Cerebellar cortex (tissue), 1 donor: ENCODE results near the gene PARS2.
"Not testable (repeated sequence)": the region's sequence is repeated elsewhere in the genome, so short reads cannot be mapped to it uniquely, and the experiment has no call there.

Experiments
- DNase-seq: peaks from one replicate; pipeline ENCODE4 v3.0.0-alpha.2; 2015; ENCODE audit warnings: low spot score

The PARS2 gene

DNA sequence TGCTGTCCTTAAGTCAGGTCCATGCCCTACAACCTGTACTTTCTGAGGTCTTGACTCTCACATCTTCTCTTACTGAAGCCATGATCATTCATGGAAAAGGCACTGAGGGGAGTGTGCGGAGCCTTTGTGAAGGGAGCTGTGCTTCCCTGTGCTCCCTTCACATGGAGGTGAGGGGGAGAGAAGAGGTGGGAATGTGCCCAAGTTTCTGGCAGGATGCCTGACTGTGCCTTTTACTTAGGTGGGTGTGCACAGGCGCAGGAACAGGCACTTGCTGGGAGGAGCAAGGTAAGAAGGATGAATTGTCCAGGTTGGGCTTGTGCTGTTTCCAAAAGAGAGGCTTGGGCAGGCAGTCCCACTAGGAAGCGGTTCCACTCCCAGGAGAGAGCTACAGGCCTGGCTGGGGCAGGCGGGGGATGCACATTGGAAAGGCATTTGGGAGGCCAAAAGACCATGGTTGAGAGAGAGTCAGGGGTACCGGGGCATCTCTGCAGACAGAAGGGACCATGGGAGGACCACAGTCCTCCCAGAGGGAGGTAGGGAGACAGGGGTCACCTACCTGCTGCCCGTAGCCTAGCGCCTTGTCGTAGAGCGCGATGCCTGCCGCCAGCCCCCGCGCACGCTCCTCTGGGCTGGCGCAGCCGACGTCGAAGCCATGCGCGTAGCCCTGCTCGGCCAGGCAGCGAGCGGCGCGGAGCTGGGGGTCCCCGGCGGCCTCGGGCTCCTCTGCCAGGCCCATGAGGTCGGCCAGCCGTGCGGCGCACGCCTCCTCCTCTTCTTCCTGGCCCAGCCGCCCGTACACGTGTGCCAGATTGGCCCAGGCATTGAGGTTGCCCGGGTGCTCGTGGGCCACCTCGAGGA lies 35.9 kb upstream of the PARS2 start:
- DNase-seq: no peak

DNA sequence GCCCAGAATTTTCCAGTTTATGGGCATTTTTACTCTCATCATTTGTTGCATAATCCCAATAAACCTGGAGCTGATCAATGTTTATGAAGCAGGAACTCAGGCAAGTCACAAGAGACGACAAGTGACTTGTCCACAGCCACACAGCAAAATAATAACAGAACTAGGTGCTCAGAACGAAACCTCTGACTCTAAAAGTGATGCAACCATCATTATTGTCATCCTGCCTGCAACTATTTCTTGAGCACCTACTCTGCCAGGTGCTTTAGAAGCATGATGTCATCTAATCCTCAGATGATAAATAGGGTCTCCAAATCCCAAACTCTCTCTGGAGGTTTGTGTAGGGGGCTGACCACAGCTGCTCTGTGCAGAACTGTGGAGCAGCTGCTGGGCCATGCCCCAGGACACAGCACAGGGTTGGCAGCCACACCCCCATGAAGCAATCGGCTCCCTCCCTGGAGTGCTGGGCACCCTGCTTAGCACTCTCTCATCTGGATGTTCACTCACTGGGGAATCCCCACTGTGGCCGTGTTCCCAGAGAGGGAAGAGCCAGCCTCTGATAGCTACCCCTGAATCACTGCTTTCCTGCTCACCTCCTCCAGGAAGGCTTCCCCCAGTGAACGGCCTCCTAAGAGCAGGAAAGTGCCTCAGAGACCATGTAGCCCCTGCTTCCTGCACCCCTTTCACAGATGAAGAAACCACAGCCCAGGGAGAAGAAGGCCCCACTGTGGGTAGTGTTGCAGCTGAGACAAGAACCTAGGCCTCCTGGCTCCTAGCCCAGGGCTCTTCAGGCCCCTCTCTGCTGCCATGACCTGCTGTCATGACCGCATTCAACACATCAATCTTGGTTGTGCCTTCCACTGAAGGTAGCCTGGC lies 34.7 kb upstream of the PARS2 start:
- DNase-seq: no peak

DNA sequence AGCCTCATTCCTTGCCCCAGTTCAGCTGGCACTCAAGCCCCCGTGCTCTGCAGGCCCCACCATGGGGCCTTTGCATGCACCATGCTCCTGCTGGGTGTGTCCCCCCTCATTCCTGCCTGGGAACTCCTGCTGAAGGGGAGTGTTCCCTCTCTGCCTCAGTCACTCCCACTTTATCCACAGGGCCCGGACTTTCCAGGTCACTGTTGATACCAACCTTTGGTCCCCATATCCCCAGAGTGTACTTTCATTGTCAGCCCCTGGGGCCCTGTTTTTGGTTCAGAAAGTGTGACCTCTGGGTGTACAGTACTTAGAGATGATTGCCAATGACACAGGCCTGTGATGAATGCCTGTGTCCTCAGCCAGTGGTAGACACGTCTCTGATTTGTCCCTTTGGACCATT lies 33.9 kb upstream of the PARS2 start:
- DNase-seq: no peak

DNA sequence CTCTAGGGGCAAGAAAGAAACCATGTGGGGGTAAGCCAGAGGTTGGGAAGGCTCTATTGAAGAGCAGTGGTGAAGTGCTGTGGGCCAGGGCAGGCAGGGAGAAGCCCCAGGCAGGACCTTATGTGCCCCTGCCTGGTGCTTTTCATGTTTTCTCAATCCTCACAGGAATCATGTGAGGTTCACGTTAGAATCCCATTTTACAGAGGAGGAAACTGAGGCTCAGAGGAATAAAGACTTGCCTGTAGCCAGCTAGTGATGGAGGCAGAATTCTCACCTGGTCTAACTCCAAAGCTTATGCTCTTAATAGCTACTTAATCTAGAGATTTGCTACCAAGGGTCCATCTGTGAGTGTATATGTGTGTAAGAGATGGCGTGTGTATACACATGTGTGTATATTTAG lies 32.6 kb upstream of the PARS2 start:
- DNase-seq: no peak

DNA sequence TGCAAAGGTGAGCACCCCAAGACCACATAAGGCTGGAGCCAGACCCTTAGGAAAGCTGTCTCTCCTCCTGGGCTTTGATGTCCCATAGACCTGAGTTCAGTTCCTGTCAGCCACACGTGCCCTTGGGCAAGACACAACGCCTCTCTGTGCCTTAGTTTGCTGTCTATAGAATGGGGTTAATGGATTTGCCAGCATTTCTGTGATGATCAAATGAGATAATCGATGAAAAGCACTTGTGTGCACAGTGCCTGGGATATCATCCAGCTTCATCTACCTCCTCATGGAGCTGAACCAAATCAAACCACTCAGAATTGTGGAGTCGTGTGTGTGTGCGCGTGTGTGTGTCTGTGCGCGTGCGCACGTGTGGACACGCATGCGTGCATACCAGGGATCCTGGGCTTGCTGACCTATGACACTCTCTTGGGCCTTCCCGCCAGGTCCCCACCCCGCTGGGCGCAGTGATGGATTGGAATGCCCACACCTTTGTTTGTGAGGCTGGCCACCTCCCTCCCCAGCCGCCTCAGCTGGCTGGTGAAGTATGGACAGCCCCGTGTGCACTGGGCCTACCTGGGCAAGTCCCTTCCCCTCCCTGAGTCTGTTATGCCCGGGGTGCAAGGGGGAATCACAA lies 31.6 kb upstream of the PARS2 start:
- no peak for DNase-seq

DNA sequence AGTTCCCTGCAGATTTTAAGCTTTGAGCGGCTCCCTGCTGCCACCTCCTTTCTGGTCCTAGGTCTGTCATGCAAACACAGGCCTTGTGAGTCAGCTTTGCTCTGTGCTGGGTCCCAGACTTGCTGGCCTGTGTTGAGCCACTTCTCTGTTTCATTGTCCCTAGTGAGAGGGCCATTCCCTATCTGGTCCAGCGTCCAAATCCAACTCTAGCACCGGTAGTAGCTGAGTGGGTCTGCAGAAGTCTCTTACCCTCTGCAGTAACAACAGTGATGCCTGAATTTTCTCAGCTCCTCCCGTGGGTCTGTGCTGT lies 31.0 kb upstream of the PARS2 start:
- DNase-seq: no peak

DNA sequence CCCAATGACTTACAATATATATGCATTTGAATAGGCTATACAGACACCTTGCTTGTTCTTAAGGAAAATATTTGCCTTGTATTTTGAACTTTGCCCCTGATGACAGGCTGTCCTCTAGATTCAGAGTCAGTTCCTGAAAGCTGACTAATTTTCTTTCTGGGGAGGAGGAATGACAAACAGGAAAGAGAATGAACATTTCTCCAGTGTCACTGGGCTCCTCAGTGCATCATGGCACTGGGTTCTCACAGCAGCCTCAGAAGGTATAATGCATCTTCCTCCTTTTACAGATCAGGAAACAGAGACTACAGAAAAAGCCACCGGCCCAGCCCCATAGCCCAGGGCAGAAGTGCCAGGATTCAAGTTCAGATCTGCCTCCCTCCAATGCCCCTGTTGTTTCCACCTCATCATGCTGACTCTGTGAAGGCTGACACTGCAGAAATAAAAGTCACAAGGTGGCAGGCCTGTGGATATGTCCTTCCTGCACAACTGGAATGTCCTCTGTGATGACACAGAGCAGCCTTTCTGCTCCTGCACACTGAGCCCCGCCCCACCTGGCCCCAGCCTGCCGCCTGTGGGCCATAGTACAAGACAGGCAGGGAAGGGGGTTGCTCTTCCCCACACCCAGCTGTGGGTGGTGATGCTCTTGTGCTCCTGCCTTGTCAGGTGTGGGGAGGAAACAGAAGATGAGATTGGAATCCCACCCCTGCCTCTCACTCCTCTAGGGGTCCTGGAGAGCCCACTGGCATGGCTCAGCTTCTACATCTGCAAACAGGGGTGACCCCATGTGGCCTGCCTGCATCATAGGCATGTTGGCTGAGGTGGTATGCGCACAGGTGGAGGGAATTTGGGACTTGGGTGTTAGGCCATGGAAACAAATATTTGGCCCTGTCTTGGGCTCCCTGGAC lies 30.4 kb upstream of the PARS2 start:
- DNase-seq: no peak

DNA sequence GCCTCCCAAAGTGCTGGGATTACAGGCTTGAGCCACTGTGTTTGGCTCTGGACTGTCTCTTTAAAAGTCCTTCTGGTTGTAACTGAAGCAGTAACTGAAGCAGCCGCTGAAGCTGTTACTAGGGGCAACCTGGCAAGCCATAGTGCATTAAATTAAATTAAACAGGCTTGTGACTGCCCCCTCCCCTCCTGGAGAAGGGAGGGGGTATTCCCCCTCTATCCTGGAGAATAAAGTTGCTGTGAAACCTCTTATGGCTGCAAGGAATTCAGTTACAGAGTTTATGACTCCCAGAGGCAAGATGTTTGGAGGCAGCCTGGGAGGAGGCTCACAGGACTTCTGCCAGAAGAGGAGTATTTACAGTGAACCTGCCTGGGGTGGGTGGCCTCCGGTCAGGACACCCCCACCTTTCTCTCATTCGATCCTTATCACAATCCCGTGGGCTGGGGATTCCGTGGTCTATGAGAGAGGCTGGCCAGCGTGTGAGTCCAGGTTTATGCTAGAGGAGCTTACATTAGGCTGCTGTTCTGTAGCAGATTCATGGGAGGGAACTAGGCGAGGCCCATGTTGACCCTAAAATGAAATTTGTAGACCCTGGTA lies 28.5 kb upstream of the PARS2 start:
- no peak for DNase-seq

DNA sequence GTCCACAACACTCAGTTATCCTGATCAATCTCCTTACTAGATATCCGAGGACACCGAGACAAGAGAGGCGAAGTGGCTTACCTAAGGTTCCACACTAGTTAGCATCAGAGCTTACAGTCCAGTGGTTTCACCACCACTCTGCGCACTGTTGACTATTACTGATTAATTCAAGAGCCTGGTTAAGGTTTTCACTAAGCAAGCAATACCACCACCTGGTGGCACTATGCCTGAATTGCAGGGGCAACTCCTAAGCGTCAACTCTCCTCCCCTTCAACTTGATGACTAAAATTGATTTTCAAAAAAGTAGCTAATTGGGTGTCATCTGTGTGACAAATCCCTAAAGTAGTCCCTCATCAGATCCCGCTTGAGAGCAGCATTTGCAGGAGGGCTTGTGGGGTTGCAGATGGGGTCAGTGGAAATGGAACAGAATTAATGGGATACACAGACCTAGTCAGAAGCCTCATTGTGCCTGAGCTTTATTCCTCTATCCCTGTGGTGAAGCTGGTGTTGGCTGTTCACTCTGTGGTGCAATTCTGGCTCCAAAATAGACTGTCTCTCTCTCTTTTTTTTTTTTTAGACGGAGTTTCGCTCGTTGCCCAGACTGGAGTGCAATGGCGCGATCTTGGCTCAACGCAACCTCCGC lies 27.7 kb upstream of the PARS2 start:
- DNase-seq: peak; percentile 28

DNA sequence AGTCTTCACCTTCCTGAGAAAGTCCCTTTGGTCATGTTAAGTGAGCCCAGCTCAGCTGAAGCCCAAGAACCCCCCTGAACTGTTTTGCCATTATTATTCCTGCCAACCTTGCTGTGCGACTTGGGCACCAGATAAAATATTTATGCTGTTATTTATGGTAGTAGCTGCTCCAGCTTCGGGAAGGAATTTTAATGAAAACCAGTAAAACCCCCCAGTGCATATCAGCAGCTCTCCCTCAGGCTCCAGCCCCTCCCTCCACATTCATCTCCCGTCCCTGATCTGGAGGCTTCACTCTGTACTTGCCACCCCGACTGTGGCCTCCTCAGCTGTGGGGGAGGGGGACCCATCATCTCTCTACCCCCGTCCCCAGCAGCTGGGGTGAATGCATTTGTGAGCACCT lies 24.1 kb upstream of the PARS2 start:
- no peak for DNase-seq

DNA sequence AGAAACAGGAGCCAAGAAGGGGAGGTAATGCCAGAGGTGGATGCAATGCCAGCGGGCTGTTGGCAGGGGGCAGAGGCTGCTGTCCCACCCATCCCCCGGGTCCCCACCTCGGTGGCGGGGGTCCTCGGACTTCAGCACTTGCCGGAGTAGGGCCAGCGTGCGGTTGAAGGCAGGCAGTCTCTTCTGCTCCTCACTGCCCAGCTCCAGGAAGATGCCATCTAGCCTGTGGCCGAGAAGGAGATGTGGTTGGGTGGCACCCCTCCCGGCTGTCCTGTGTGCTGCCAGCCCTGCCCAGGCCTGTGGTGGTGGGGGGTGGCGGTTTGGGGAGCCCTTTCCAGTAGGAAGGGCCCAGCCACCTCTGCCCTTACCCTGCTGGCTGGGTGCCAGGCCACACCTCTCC lies 23.3 kb upstream of the PARS2 start:
- DNase-seq: no peak

DNA sequence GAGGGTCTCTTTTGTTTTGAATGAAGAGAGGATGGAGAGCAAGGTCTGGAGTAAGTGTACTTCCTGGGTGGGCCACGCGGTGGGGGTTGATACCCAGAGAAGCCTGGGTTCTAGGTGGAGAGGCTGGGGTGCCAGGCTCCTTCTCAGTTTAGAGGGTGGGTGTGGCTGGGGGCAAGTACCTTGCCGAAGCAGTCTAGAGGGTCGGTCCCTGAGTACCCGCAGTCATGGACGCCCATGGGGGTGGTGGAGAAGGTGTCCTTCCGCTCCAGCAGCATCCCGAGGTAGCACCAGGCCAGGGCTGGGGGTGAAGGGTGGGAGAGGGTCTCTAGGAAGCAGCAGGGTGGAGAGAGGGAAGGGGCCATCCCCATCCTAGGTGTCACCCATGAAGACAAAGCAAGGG lies 22.5 kb upstream of the PARS2 start:
- no peak for DNase-seq

DNA sequence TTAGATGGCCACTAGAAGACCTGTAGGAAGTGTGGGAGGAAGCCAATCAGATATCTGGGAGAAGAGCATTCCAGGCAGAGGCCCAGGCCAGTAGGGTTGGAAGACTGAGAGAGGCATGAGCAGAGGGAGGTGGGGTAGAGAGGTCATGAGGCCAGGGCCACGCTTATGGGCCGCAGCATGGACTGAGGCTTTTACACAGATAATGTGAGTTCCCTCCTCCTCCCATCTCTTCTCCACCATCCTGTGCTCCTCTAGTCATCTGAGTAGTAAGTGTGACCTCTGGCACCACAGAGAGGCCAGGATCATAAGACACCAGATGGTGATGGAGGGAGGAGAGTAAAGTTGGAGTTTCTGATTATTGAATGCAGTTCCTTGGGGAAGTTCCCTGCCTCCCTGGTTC lies 19.7 kb upstream of the PARS2 start:
- no peak for DNase-seq

DNA sequence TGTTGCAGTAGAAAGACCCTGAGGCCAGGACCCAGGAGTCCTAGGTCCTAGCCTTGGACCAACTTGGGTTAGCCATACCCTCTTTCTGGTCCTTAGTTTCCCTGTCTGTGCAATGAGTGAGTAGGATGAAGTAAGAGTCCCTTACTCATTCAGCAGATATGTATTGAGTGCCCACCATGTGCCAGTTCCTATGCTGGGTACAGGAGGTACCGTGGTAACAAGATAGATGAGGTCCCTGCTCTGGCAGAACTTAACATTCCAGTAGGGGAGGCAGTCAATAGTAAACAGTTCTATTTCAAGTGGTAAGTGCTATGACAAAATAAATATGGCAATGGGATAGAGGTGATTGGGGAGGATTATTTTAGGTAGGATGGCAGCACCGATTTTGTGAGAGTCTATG lies 18.3 kb upstream of the PARS2 start:
- no peak for DNase-seq

DNA sequence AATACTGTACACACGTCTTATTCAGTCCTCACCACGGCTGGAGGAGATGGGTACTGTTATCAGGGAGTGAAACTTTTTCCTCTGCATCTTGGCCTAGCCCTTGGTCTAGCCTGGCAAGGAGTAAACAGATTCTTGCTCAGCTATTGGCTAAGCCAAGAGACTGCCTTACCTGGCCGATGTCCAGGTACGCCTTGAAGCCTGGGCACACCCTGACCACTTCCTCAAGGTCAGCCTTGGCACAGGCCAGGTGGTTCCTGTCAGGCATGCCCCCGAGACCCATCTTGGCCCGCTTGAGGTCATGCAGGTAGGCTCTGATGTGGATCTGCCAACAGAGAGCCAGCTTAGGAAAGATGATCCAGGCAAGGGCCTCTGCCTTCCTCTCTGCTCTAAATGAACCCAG lies 17.8 kb upstream of the PARS2 start:
- DNase-seq: no peak

DNA sequence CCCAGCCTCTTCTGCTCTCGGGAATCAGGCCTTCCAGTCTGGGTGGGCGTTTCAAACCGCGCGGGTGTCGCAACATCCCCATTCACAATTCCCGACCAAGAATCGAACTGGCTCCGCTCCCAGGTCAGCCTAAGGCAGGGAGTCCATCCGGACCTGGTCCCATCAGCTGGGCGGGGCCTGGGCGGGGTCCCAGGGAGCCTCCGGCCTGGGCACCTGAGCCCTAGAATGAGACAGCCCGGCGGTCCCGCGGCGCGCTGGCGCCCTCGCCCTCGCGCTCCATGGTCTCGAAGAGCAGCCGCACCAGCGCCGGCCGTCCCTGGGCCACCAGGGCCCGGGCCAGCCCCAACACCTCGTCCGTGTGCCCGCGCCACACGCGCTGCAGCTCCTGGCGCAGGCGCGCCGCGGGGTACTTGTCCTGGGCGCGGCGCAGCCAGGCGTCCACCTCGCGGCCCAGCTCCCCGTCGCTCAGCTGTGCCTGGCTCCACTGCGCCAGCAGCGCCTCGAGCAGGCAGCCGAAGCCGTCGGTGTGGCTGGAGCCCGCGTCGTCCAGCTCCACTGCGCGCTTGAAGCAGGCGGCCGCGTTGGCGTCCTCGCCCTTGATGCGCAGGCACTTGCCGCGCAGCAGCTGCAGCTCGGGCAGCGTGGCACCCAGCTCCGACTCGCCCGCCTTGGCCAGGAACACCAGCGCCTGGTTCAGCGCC lies 16.9 kb upstream of the PARS2 start:
- no peak for DNase-seq

DNA sequence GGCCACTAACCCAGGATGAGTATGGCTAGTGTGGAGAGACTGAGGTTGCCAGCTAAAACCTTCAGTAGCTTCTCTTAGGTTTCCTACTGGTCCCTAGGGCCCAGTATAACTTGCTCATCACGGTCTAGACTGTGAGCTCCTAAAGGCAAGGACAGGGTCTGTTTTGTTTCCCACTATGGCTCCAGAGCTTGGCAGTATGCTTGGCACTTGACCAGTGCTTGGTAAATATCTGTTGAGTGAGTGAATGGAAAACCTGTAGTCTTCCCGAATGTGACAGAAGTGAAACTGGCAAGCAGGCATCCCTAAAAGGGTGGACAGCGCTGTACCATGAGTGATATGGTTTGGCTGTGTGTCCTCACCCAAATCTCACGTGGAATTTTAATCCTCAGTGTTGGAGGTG lies 13.1 kb upstream of the PARS2 start:
- no peak for DNase-seq

DNA sequence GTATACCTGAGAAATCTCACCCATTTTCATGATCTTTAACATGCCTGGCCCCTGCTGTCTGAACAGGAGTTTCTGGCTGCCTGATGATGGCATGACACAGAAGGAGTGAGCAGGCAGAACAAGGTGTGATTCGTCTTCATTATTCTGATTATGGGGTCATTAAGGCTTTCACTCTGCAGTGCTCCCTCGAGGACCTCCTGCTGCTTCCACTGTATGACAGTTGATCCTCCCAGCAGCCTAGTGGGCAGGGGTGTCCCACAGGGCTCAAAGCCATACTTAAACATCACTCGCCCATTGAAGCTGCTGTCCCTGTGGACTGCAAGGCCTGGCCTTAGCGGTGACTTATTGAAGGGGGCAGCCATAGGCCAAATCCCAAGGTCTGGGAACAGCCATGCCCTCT lies 12.7 kb upstream of the PARS2 start:
- no peak for DNase-seq

DNA sequence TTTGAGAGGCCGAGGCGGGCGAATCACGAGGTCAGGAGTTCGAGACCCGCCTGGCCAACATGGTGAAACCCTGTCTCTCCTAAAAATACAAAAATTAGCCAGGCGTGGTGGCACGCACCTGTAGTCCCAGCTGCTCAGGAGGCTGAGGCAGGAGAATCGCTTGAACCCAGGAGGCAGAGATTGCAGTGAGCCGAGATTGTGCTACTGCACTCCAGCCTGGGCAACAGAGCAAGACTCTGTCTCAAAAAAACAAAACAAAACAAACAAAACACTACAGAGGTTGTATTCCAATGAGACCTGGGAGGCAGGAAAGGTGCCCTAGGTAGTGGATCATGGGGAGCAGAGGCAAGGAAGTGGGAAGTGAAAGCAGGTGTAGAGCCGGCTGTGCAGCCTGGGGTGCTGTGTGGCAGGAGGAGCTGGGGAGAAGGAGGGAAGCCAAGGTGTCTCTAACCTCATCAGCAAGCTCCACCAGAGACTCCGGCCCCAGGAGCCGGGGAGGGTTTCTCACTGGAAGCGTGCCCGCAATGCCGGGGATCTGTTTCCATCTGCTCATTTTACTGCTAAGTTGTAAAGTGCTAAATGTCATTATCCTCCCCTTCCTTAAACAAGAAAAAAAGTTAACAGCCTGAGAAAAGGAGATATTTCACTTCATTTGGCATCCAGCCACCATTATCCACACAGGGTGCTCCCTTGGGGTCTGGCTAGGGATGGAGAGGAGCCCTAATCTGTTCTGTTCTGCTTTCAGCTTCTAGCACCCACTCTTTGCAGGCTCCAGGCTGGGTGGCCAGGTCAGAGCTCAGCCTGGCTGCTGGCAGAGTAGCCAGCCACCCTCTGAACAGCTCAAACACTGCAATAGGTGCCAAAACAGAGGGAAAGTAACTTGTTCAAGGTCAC lies 11.8 kb upstream of the PARS2 start:
- not testable (repeated sequence) for DNase-seq
